Testis (tissue), 3 donors: Measurements from ENCODE around the gene FHAD1. TPM values are rescaled to one million over a fixed set of nuclear protein-coding genes. Genes with fewer than 3 reads are reported as not detected.

ENCODE experiments used
- DNase-seq: peaks from one replicate; pipeline ENCODE4 v3.0.0-alpha.2; 2019
- H3K27ac ChIP-seq, 2 donors: fragments of 200-600 bp; sonication (generic); one replicate each; pipeline ENCODE4 v1.5.1; 2019
- H3K27me3 ChIP-seq: fragments of 200-600 bp; sonication (generic); one replicate; pipeline ENCODE4 v1.5.1; 2019
- H3K36me3 ChIP-seq: fragments of 200-600 bp; sonication (generic); one replicate; pipeline ENCODE4 v1.5.1; 2017; ENCODE audit warnings: low read depth; ENCODE audit errors: missing control alignments
- H3K4me1 ChIP-seq: fragments of 200-600 bp; sonication (generic); one replicate; pipeline ENCODE4 v1.5.1; 2019
- H3K4me3 ChIP-seq, 2 donors: fragments of 200-600 bp; sonication (generic); one replicate each; pipeline ENCODE4 v1.5.1; 2017 to 2019
- H3K9me3 ChIP-seq: fragments of 200-600 bp; sonication (generic); one replicate; pipeline ENCODE4 v1.5.1; 2017
- CTCF ChIP-seq, 3 experiments: fragments of 450-650 bp in 2 of 3; fragments of 200-600 bp in 1 of 3; sonication (generic) in 1 of 3; IDR thresholded peaks; one replicate each; pipeline ENCODE4 v1.5.1; 2016 to 2019; ENCODE audit warnings: antibody characterized with exemption in 3 of 3, mild to moderate bottlenecking in 2 of 3, moderate library complexity in 1 of 3
- POLR2A ChIP-seq: fragments of 450-650 bp; IDR thresholded peaks from one replicate; pipeline ENCODE4 v1.6.1; 2017; ENCODE audit warnings: antibody characterized with exemption, mild to moderate bottlenecking, moderate library complexity
- WGBS, 2 donors: methylation state at CpG; one replicate each; pipeline ENCODE4 v1.1.5; 2018; 5-methylcytosine and 5-hydroxymethylcytosine counted together
- intact Hi-C: fragments of 100-400 bp; cut with DNase I; formaldehyde crosslinking; loops from one replicate; pipeline ENCODE4 v1.15.1; 2023; ENCODE audit warnings: low total_unique reads
- polyA plus RNA-seq: library from polyadenylated mRNA; stranded (reverse); fragments of 350-450 nt; fragmentation: Illumina TruSeq; extraction: RNeasy Lipid Tissue Mini Kit (QIAGEN cat#74804); gene quantifications from one replicate; pipeline ENCODE4 v1.2.3, GENCODE V29; 2014; ENCODE audit warnings: low read depth, low replicate concordance; ENCODE audit not compliant: insufficient read depth
- total RNA-seq, 2 donors: library from RNA; depleted of rRNA; stranded (reverse); fragments of >200 nt; gene quantifications; one replicate each; pipeline ENCODE4 v1.2.3, GENCODE V29; 2016

The FHAD1 gene
- total and polyA plus RNA-seq, 3 donors from 2014 or later = 22.0 to 73.3 (median 59.0) TPM

- no peak for DNase-seq
- intact Hi-C loops = loop anchor here (5.0 kb wide), 1 partner anchor 98 kb away; no protein-coding TSS in a partner anchor
- Histone ChIP-seq H3K4me3 (no peak overlapping the region), H3K27ac (peak overlapping the region; percentile 41 to 47), H3K27me3 (no peaks in the 10 kb centered on the region), H3K4me1 (peaks cover 49% of the 10 kb centered on the region), H3K9me3 (no peaks in the 10 kb centered on the region), H3K36me3 (no peaks in the 10 kb centered on the region)
- 79 to 81% methylated on average over 5 of the region's 5 CpGs for WGBS, 2 donors
- TF ChIP-seq CTCF (IDR thresholded peaks at IDR 0.05) = no peak
- no peak for TF ChIP-seq POLR2A
Measured at GRCh38 chr1:15424981-15425380, 178.0 kb downstream of the FHAD1 start.

GRCh38 chr1:15425521-15425920, 178.5 kb downstream of the FHAD1 start:
- no peak for TF ChIP-seq POLR2A
- TF ChIP-seq CTCF (IDR thresholded peaks at IDR 0.05) = no peak
- Histone ChIP-seq H3K27ac (peak overlapping the region in 1 of 2 donors; percentile 41), H3K36me3 (no peaks in the 10 kb centered on the region), H3K27me3 (no peaks in the 10 kb centered on the region), H3K4me1 (peaks cover 46% of the 10 kb centered on the region), H3K4me3 (no peak overlapping the region), H3K9me3 (no peaks in the 10 kb centered on the region)
- no peak for DNase-seq
- intact Hi-C loops = loop anchor here (5.0 kb wide), 1 partner anchor 98 kb away; no protein-coding TSS in a partner anchor
- 94 to 95% methylated on average over 10 of the region's 10 CpGs for WGBS, 2 donors

GRCh38 chr1:15425958-15426357, 178.9 kb downstream of the FHAD1 start:
- Histone ChIP-seq H3K27ac (peak overlapping the region in 1 of 2 donors; percentile 41), H3K9me3 (no peaks in the 10 kb centered on the region), H3K36me3 (no peaks in the 10 kb centered on the region), H3K27me3 (no peaks in the 10 kb centered on the region), H3K4me1 (peaks cover 46% of the 10 kb centered on the region), H3K4me3 (no peak overlapping the region)
- no peak for DNase-seq
- intact Hi-C loops = loop anchor here (5.0 kb wide), 1 partner anchor 99 kb away; no protein-coding TSS in a partner anchor
- 68 to 83% methylated on average over 3 to 6 of the region's 6 CpGs for WGBS, 2 donors
- TF ChIP-seq CTCF (IDR thresholded peaks at IDR 0.05) (no peak), POLR2A (no peak)

- no peak for TF ChIP-seq POLR2A
- TF ChIP-seq CTCF (IDR thresholded peaks at IDR 0.05) = peak; percentile 37 to 60 (median 51)
- Histone ChIP-seq H3K27ac (peak overlapping the region; percentile 24 to 41), H3K27me3 (no peaks in the 10 kb centered on the region), H3K36me3 (no peaks in the 10 kb centered on the region), H3K4me1 (peaks cover 42% of the 10 kb centered on the region), H3K4me3 (no peak overlapping the region), H3K9me3 (no peaks in the 10 kb centered on the region)
- intact Hi-C loops = loop anchor here (5.0 kb wide), 1 partner anchor 99 kb away; no protein-coding TSS in a partner anchor
- WGBS, 2 donors = 59 to 63% methylated on average over 19 to 30 of the region's 30 CpGs
- DNase-seq = peak; percentile 83
Measured at GRCh38 chr1:15426492-15427279, 179.7 kb downstream of the FHAD1 start.
